IPS DF 19.7 (cell line): Measurements from ENCODE around the gene ASIP.
"Not testable (repeated sequence)": the region's sequence is repeated elsewhere in the genome, so short reads cannot be mapped to it uniquely, and the experiment has no call there.

Source experiments
- DNase-seq: peaks from one replicate; pipeline ENCODE4 v3.0.0-alpha.2; 2013; ENCODE audit warnings: low read depth, low spot score

The ASIP gene

DNA sequence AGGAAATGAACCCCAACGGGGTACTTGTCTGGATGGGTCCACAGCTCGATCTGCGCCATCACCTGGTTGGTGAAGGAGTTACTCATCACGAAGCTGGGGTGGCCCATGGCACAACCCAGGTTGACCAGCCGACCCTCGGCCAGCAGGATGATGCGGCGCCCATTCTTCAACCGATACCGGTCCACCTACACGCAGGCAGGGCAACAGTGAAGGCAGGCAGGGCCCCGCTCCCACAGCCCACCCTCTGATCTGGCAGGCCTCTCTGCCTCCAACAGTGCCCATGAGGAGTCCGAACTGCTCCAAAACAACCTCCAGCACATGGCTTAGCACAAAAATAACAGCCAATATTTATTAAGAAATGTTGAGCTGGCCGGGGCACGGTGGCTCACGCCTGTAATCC is 44.2 kb downstream of the ASIP start:
- DNase-seq = no peak

GRCh38 chr20:34287500-34287899 is 46.3 kb downstream of the ASIP start:
- not testable (repeated sequence) for DNase-seq

DNA sequence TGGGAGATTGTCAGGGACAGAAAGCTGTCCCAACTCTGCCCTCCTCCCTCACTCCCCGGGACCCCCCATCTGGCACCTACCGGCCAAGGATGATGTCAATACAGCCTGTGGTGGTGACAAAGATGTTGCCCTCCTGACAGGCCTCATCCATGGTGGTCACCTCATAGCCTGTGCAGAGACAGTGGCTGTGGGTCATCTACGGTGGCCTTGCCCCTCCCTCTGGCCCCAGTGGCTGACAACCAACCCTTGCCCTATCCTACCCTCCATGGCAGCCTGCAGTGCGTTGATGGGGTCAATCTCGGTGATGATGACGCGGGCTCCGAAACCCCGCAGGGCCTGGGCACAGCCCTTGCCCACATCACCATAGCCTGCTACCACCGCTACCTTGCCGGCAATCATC is 49.2 kb downstream of the ASIP start:
- no peak for DNase-seq

- DNase-seq = no peak
Observed at GRCh38 chr20:34292496-34292895, 51.3 kb downstream of the ASIP start.

DNA sequence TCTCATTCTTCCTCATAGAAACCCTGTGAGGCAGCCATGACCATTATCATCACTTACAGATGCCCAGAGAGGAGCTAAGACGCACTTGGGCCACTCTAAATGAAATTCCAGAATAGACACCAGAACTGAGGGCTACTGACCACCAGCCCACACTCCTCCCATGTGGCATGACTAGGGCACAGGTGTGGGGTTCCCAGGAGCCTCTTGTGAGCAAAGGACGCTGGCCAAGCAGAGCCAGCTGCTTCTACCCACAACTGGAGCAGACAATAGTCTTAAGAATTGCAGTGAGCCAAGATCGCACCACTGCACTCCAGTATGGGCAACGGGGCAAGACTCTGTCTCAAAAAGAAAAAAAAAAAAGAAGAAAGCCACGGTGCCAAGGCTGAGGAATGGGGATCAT is 51.9 kb downstream of the ASIP start:
- no peak for DNase-seq

DNA sequence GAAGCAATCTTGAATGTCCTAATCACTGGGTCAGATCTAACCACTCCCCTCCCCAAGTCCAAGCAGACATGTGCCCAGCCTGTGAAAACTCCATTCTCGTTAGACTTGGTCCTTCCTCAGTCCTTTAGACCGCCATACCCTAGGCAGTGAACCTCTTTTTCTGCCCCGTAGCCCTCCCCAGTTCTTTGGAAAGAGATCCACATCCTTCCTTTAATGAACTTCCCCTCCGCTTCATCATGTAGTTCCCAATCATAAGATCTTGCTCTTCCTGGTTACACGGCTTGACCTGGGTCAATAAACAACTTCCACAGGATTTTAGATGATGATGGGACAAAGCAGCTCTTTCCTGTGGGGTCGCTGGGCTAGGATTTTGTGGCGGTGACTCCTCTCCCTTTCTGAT is 52.4 kb downstream of the ASIP start:
- no peak for DNase-seq

GRCh38 chr20:34294563-34294962 is 53.3 kb downstream of the ASIP start:
- no peak for DNase-seq

DNA sequence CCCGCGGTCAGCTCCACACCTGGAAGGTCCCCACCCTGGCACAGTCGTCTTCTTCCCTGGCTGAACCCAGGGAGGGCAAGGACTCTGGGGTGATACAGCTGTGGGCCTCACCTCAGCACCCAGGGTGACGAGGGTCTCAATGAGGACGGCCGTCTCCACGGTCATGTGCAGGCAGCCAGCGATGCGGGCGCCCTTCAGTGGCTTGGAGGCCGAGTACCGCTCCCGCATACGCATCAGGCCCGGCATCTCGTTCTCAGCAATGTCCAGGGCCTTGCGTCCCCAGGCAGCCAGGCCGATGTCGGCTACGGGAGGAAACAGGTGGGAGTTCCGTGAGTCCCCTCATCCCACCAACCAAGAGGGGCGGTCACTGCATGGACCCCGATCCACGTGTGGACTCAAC is 54.1 kb downstream of the ASIP start:
- no peak for DNase-seq

DNA sequence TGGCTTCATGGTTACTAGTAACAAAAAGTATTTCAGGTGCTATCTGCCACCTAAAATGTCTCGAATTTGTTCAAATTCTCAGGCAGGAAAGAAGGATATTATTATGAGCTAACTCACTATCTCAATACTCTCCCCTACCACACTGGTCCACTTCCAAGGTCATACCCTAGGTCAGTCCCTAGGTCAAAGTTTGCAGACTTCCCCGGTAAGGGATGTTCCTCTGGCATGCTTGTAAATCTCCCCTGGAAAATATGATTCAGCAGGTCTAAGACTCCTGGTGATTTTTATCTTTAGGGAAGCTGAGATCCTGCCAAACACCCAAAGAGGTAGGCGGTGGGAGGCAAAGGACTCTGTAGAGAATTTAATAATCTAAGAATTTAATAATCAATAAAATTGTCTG is 55.2 kb downstream of the ASIP start:
- no peak for DNase-seq

DNA sequence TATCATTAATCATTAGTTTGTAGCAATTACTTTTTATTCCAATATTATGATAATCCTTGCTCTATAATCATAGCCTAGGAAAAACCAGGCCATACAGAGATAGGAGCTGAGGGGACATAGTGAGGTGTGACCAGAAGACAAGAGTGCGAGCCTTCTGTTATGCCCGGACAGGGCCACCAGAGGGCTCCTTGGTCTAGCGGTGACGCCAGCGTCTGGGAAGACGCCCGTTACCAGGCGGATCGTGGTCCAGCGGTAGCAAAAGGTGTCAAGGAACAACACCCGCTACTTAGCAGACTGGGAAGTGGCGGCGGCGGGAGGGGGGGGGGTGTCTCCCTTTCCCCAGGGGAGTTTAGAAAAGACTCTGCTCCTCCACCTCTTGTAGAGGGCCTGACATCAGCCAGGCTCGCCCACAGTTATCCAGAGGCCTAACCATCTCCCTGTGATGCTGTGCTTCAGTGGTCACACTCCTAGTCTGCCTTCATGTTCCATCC is 57.1 kb downstream of the ASIP start:
- DNase-seq = not testable (repeated sequence)

DNA sequence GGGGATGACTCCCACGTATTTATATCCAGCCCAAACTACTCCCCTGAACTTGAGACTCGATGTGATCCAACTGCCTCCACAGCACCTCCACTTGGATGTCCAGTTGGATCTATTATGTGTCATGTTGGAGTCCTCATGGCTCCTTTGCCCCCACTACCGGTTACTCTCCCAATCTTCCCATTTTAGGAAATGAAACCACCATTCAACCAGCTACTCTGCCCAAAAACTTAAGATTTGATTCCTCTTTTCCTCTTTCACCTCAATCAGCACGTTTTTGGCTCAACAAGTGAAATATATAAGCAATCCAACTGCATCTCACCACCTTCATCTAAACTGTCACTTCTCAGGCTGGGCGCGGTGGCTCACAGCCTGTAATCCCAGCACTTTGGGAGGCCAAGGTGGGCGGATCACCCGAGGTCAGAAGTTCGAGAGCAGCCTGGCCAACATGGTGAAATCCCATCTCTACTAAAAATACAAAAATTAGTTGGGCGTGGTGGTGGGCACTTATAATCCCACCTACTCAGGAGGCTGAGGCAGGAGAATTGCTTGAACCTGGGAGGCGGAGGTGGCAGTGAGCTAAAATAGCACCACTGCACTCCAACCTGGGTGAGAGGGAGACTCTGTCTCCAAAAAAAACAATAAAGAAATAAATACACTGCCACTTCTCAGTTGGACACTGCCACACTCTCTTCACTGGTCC is 58.5 kb downstream of the ASIP start:
- no peak for DNase-seq

DNA sequence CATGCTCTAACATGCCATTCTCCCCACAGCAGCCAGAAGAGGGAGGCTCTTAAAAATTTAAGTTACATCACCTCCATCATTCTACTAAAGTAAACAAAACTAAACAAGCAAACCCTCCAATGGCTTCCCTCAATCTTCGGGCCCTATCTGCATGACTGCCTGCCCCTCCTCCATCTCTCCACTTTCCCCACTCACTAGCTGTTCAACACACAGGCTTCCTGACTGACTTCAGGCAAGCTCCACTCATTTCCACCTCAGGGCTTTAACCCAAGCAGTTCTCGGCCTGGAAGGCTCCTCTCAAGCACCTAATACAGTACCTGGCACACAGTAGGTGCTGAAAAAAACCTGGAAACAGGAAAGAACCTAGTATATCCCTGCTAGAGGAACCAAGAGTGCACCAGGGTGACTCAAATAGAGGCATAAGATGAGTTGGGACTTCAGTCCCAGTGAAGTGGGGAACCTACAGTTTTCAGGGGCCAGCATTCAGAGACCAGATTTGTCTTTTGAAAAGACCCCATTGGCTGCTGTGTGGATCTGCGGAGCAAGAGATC is 59.1 kb downstream of the ASIP start:
- DNase-seq = no peak

- DNase-seq = no peak
Observed at GRCh38 chr20:34300809-34301586, 59.8 kb downstream of the ASIP start.

GRCh38 chr20:34301587-34302311 is 60.5 kb downstream of the ASIP start:
- no peak for DNase-seq

- DNase-seq = no peak
Observed at GRCh38 chr20:34302312-34302722, 61.1 kb downstream of the ASIP start.

DNA sequence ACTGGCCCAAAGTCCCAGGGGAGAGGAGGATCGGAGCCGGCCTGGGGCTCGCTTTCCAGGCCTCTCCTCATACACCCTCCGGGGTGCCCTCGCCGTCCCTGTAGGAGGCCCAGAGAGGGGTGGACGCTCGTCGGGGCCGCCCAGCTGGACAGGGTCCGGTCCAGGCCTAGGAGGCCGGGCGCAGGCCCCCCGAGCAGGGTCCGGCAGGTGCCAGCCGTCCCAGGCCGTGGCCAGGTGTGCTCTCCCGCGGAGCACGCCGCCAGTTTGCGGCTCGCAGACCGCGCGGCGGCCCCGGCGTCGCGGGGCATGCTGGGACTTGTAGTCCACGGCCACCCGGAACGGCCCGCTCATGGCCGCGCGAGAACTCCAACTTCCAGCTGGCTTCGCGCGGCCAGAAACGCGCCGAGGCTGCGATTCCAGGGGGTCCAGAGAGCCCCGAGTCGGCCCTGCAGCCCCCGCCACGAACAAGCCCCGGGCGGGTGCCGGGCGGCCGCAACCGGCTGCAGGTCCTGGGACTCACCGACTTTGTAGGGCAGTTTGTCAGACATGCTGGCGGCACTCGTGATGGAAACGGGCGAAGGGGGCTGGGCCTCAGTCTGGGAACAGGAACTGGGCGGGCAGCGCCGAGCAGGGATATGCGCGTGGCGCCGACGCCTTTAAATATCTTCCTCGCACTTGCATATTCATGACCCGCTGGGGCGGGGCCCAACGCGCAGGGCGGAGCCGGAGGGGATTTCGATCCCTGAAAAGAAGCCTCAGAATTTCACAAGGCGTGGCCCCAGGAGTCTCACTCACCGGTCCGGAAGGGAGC is 61.7 kb downstream of the ASIP start, which contains the start of gene AHCY:
AHCY (minus strand) TSS at position 633 of the 811 bp plus-strand sequence; CDS start at position 548, 85 bp downstream.
- peak; percentile 95 for DNase-seq

DNA sequence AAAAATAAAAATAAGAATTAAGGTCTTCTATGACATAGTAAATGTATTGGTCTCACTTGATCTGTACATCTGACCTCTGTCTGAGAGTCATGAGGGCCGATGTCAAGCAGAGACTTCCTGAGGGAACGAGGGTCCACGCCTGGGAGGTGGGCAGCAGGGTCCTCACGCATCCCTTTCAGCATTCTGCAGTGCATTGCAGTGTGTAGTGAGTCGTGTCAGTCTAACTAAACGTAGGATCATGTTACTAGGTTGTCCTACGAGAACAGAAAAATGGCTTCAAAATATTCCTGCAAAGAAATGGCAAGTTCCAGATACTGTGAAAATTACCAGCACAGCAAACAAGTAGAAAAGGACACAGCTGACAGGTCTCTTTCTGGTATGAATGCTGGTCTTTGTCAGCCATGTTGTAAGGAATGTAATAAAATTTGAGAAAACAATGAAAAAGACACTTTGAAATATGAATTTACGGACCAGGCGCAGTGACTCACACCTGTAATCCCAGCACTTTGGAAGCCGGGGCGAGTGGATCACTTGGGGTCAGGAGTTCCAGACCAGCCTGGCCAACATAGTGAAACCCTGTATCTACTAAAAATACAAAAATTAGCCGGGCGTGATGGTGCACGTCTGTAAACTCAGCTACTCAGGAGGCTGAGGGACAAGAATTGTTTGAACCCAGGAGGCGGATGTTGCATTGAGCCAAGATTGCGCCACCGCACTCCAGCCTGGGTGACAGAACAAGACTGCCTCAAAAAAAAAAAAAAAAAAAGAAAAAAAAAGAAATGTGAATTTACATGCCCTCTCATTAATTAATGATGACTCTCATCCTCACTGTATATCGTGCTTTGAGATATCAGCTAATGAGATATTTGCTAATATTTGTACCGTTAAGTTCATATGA is 64.4 kb downstream of the ASIP start:
- no peak for DNase-seq

GRCh38 chr20:34309691-34310090 is 68.5 kb downstream of the ASIP start:
- no peak for DNase-seq

- no peak for DNase-seq
Observed at GRCh38 chr20:34310481-34311117, 69.4 kb downstream of the ASIP start.
